Stimulated activated CD4-positive, alpha-beta T cell treated with anti-CD3 and anti-CD28 coated beads, Interleukin-15, amount 100 ng/mL, for 48 hours (primary cell): Measurements from ENCODE around the gene FSTL5.
"Not testable (repeated sequence)": the region's sequence is repeated elsewhere in the genome, so short reads cannot be mapped to it uniquely, and the experiment has no call there.

Experiments
- DNase-seq, 2 donors: peaks; one replicate each; pipeline ENCODE4 v3.0.0-alpha.2; 2020; ENCODE audit warnings: low read depth in 2 of 2

Gene FSTL5

DNA sequence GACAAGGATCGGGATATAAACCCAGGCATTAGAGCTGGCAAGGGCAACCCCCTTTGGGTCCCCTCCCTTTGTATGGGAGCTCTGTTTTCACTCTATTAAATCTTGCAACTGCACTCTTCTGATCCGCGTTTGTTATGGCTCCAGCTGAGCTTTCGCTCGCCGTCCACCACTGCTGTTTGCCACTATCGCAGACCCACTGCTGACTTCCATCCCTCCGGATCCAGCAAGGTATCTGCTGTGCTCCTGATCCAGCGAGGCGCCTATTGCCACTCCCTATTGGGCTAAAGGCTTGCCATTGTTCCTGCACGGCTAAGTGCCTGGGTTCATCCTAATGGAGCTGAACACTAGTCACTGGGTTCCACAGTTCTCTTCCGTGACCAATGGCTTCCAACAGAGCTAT is 59.9 kb downstream of the FSTL5 start:
- not testable (repeated sequence) for DNase-seq

DNA sequence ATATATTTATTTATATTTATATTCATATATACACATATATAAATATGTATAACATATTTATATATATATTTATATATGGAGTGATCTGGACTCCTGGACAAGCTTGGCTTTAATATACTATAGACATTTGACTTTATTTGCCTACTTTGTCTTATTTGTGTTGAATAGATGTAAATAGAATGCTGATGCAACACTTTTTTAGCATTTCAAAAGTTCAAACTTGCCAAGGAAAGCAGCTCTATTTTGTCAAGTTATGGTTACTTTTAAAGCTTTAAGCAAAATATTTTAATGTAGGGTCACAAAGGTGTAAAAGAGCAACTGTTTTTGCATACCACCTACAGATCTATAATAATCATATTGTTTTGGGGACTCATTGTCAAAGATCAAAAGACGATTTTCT is 61.1 kb downstream of the FSTL5 start:
- no peak for DNase-seq

DNA sequence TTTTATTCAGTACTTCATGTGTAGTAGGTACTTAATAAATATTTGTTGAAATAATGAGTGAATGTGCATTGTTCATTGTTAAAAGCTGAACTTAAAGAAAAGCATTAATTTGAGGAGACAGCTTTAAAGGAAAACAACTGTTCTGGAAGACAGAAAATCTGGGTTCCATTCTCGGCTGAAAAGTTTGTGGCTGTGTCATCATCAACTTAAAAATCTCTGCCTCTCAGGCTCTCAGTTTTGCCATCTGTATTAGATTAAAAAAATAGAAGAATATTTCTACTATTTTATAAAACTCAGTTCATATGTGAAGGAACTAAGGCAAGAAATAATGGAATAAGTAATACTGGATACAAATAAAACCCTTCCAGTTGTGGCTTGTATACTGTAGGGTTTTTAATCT is 62.5 kb downstream of the FSTL5 start:
- no peak for DNase-seq

DNA sequence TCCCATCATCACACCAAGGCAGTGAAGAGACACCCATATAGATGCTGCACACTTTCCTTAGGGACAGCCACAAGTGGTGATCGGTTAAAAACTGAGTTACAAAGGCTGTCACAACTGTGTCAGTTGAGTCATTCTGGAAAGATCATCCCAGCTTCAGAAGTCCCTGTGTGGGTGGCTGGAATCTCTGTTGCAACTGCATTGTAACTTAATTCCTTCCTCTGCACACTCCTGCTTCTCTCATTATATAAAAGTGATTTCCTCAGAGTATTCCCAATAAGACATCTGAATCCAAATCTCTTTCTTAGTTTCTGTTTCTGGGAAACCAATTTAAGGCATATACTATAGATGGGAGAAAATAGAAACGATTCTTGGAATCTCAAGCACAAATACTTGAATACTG is 88.1 kb downstream of the FSTL5 start:
- DNase-seq, result no peak

DNA sequence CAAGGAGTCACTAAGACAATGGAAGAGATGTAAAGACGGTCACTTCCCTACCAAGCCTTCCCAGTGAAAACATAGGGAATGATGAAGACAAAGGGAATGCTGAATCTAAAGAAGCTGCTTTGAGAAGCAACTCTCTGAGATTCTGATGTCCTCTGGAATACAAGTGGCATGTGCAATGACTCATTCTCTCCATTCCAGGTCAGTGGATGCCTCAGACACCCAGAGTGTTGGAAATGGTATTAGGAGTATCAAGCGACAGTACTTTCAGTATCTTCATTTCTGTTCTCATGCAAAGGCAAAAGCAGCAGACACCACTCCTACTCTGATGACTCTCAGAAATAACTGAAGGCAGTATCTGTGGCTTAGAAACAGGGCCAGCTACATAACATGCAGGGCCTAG is 102.6 kb downstream of the FSTL5 start:
- no peak for DNase-seq

DNA sequence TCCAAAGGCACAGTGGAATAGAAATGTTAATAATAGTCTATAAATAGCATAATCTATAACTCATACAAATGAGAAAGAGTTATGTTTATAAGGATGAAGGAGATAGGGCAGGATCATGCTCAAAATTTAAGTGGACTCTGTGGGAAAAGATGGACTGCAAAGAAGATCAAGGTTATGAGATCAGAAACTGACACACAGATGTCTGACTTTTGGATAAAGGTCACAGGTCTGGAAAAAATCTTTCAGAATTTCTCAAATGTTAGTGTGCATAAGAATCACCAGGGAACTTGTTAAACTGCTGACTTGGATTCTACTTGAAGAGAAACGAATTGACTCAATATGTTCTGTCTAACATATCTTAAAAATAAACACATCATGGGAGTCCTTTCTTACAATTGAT is 104.1 kb downstream of the FSTL5 start:
- DNase-seq, result no peak

DNA sequence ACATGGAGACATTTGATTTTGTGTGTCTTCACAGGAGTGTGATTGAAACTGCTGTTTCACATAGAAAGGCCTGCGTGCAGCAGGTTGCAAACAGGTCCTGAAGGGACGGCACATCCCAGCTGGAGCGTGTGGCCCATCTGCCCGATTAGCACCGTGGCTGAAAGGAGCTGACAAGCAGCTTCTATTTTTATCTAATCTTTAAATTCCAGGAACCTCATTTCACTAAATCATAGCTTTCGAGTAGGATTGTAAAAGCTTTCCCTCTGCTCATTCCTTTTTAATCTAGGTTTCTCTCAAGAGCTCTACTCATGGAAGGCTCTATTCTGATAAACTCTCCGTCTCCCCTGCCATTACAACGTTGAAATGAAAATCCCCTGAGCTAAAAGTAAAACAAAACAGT is 106.8 kb downstream of the FSTL5 start:
- no peak for DNase-seq

DNA sequence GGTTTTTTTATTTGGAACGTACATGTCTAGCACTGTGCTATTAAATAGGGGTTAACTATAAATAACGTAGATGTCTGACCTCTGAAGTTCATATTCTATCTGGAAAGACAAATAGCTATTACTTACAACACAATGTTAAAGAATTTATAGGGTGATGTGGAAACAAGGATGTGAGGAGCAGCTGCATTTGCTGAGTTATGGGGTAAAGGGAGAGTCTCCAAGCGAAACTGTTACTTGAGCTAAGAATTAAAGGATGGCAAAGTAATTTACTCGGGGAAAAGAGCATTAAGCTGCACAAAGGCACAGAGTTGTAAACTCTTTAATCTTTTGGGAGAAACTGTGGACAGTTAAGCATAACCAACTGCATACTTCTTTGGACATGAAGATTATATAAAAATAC is 117.7 kb downstream of the FSTL5 start:
- no peak for DNase-seq

DNA sequence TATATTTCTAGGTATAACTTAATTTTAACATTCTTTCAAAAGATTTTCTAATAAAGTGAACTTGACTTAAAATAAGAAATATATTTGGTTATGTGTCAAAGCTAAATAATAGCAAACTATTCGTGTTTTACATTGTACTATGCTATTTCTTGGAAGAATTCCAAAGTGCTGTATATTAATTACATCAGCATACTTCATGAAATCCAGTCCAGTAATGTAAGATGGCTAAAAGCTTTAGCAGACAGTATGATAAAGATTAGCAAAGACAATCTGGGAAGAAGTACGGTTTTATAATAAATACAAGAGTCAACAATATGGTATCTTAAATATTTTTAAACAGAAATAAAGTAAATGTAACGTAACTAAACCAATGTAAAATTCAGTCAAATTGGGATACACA is 125.7 kb downstream of the FSTL5 start:
- DNase-seq, result no peak

DNA sequence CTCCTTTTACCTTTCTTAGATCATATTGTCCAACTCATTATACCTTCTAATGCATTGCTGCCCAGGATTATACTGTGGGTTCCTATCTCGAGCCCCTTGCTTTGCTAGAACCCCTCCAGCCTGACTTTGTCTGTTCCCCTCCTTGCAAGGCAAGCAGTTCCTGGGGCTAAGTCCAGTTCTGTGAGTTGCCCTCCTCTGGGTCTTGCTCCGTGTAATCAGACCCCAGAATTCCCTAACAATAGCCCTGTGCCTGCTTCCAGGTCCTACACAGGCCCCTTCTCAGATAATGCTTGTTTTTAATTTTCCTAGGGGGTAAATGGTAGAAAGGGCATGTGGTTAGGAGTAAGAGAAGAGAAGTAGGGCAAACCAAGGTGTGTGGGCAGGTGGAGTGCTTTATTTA is 145.9 kb downstream of the FSTL5 start:
- no peak for DNase-seq

DNA sequence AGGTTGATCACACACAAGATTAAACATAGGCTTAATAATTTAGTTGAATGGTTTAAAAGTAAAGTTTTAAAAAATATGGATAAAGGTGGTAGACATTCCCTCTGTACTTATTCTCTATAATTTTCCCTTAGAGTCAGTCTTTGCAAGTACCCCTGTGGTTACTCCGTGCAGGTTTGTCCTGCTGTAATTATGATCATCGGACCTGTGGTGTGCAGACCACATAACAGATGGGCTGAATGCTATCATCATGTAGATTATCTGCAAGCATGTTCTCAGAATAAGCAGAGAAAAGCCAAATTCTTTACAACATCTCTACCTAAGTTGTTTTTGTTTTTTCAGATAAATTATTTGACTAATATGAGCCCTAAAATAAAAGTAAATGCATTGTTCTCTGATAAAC is 146.8 kb downstream of the FSTL5 start:
- DNase-seq, result no peak

DNA sequence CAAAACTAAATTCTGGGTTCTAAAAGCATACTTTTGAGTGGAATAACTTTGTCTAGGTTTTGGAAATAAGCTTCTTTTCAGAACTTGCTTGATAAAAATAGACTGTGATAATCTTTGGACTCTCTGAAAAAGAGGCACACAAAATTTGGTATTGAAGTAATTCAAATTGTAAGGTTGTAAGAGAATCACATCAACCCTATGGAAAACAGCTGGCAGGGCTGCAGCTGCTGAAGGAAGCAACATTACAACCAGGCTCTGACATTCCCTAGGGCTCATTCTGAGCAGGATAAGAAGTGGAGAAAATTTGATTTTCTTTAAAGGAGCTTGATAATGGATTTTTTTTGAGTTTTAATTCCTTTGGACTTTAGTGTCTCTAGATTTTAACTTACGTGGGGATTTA is 147.6 kb downstream of the FSTL5 start:
- DNase-seq, result no peak

DNA sequence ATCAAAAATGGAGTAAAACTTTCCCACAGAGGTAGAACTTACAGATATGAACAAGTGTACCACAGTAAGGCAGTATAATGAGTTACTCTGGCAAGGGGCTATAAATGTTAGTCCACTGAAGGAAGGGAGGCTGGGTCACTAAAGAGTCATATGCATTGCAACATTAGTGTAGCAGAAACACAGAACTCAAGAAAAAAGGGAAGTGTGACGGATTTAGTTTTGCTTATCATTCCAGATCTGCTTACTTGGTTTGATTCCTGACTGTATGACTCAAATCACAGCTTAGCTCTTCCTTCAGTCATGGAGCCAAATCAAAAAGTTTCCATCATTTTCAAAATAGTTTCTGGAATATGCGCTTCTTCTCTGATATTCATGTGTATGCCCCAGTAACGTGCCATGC is 148.7 kb downstream of the FSTL5 start:
- no peak for DNase-seq

DNA sequence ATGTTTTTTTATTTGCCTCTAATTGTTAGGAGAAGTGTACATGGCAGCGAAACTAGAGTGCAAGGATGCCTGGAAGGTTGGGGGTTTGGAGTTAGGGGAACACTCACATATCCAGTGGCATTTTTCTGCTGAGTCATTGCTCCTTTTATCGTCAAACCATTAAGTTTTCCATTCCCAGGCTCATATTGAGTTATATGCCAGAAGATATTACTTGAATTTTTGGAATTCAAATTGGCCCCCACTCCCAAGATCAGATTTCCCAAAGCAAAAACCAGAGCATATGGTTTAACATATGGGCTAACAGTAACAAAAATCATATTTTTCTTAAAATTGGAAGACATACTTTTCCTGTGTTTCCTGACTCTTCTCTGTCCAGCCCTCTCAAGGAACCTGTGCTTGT is 152.7 kb downstream of the FSTL5 start:
- no peak for DNase-seq

DNA sequence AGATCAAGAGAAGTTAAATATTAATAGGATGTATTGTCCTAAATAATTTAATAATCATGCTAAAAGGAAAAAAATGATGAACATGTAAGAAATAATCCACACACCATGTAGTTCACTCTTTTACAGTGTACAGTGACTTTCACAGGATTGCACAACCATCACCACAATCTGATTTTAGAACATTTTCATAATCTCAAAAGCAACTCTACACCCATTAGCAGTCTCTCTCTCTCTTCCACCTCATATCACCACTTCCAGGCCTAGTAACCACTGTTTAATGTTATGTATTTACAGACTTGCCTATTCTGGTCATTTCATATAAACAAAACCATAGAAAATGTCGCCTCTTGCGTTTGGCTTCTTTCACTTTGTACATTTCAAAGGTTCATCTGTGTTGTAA is 153.4 kb downstream of the FSTL5 start:
- no peak for DNase-seq

DNA sequence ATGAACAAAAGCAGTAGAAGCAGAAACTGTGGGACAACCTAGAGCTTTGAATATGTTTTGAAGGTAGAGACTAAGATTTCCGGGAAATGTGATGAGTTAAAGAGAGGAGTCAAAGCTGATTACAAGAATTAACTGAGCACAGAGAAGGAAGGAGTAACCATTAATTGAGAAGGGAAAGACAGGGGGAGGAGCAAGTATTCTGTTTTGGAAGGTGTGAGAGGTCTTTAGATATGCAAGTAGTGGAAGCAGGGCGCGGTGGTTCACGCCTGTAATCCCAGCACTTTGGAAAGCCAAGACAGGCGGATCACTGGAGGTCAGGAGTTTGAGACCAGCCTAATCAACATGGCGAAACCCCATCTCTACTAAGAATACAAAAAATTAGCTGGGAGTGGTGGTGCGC is 171.5 kb downstream of the FSTL5 start:
- DNase-seq, result no peak

DNA sequence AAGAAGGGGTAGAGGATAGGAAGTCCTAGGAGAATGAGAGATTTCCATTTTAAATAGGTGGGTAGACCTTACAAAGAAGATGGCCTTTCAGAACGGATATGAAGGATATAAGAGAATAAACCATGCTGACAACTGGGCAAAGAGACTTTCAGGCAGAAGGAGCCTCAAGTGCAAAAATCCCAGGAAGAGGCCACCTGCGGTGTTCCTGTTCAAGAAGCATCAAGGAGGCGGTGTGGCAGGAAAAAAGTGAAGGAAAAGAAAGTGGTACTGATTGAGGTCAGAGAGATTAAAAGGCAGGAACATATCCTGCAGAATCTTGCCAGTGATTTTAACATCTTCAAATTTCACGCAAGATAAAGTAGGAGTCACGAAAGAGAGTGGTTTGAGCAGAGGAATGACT is 172.0 kb downstream of the FSTL5 start:
- no peak for DNase-seq

DNA sequence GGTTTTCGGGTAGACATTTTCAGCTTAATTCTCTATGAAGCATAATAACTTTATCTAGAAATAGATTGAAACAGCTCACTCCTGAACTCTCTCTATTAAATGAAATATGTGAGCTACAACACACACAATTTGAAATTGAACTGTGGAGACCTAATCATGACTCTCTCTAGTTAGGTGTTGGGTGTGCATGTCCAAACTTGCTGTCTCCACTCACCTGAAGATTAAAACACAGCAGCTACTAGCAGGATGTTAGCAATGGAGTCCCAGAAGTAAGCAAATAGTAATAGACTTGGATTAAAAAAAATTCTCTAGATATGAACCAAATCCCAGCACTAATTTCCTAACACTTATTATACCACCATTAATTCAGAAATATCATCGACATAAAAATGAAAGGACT is 173.1 kb downstream of the FSTL5 start:
- no peak for DNase-seq

DNA sequence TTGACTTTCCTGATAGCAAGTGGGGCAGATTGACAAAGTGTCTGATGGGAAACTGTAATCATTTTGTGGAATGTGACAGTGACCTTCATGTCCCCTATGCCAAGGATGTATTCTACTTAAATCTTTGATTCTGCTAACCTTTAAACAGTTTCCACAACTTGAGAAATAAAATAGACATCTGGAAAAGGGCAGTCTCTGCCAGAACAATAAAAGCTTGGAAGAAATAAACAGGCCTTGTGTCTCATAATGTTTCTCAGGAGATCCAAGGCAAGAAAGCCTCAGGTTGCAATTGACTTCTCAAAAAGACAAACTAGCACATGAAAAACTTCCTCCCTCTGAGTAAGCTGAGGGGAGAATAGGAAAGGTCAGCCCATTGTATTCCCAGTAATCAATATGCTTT is 174.9 kb downstream of the FSTL5 start:
- DNase-seq, result no peak

DNA sequence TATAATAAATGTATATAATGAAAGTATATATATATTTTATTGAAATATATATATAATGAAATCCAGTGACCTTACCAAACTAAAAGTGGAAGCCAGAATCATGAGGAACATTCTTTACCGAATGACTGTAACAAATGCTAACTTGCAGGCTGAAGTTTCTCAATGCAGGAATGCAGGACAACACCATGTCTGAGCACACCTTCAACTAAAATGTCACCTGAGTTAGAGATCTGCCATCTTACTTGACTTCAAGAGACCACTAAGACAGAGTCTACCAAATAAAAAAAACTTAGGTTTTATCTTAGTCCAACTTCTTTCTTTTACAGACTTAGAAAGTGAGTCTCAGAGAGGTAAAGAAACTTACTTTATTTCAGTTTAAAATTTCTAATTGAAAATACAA is 176.2 kb downstream of the FSTL5 start:
- no peak for DNase-seq

DNA sequence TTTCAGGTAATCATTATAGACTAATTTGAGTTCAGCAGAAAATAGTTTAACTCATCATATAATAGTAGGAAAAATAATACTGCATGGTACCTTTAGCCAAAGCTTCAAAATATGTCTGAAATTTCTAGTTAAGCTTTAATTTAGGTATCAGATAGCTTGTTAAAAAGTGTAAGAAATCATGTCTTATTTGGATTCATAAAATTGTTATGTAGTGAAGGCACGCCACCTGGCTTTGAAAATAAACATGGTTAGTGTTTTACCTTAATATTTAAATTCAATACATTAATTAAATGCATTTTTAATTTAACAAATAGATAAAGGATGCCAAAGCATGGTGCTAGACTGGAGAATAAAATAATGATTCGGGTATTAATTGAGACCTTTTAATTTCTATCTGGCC is 211.4 kb downstream of the FSTL5 start:
- no peak for DNase-seq

DNA sequence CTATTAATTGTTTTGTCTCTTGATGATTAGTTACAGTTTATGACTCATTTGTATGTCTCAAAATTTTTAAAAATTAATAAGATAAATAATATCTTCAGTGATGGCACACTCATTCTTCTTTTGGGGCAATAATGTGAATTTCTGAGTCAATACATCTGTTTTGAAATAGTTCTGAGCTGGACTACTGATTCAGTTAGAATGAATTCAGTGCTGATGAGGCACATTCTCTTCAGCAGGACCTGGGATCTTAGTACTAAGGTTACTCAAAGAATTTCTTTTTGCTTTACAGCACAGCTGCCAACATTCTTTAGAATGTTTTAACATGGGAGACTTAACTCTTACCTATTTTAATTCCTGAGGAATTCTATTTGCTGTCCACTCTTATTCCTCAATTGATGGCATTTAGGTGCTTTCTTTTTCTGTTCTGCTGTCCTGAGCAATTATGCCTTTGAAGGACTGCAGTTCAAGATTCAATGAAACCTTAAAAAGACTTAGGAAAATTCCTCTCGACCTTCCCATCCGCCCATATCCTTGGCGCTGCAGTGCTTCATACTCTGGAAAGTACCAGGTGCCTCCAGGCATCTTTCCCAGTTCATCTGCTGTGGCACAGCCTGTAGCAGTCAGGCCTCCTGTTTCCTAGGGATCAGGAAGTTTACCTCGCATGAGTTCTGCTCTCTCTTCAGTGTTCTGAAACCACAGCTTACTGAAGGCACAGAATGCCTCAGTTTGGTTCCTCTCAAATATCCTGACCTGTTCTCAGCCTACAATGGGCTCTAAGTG is 213.7 kb downstream of the FSTL5 start:
- DNase-seq, result no peak

DNA sequence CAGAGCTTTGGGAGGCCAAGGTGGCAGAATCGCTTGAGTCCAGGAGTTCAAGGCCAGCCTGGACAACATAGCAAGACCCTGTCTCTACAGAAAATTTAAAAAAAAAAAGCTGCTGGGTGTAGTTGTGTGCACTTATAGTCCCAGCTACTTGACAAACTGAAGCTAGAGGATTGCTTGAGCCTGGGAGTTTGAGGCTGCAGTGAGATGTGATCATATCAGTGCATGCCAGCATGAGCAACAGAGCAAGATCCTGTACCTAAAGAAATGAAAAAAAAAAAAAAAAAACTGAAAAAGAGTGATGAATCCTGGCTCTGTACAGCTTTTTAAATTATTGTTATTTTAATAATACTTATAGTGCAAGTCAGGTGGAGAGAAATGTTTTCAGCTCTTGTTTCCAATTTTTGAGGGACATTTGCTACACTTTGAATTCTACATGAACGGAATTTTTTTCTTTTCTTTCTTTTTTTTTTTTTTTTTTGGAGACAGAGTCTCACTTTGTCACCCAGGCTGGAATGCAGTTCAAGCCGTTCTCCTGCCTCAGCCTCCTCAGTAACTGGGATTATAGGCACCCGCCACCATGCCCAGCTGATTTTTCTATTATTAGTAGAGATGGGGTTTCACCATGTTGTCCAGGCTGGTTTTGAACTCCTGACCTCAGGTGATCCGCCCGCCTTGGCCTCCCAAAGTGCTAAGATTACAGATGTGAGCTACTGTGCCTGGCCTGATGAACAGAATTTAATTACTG is 215.6 kb downstream of the FSTL5 start:
- DNase-seq, result no peak

DNA sequence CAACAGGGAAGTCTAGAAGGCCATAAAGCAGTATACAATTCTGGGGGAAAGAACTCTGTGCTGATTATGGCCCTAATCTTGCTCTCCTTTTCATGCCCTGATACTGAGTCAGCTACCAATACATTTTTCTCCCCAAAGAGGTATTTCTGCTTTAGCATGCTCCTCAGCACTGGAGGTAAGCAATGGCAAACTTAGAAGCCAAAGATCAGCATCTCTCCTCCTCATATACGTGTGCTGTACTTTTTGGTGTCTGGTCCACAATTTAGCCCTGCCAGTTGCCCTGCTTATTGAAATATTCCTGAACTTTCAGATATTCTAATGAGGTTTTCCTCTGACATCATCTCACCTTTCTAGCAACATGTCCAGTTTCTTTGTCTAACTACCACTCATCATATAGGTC is 226.2 kb downstream of the FSTL5 start:
- DNase-seq, result no peak
